Limb (tissue), 2 donors: ENCODE results near the gene AKAP7.
"Not testable (repeated sequence)": the region's sequence is repeated elsewhere in the genome, so short reads cannot be mapped to it uniquely, and the experiment has no call there.

Experiments
- DNase-seq, 2 donors: peaks; one replicate each; pipeline ENCODE4 v3.0.0-alpha.2; 2016; ENCODE audit errors: extremely low spot score in 2 of 2

AKAP7 gene

DNA sequence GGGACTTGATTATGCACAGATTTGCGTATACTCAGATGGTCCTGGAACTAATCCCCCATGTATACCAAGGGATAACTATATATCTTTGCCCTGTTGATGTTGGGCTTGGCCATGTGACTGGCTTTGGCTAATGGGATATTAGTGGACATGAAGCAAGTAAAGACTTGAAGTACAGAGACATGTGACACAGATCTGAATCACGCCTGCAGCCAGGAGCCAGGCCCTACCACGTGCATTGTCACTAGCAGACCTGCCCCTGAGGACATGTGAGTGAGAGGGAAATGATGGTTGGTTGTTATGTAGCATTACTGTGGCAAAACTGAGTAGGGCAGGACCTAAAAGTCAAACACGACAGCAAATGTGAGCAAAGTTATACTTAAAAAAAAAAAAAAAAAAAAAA, 155.7 kb downstream of the AKAP7 start:
- DNase-seq: no peak

- DNase-seq: no peak
These were observed 157.1 kb downstream of the AKAP7 start for GRCh38 chr6:131292145-131292938.

DNA sequence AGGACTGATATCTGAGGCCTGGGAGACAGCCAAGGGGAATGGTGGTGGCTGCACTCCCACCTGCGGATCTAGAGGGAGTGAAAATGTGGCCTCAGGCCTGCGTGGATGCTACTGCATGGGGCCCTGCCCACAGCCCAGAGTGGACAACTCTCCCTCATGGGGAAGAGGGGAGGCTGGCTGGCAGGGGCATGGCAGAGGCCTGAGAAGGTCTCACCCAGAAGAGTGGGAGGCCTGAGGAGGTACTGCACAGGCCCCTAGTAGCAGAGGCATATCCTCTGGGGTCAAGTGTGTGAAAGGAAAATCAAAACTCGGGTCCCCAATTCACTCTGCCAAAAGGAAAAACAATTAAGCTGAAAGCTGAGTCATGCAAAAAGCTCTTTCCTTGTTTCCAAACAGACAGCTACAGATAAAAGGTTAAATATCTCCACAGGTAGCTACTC, 158.2 kb downstream of the AKAP7 start:
- DNase-seq: no peak

- no peak for DNase-seq
These were observed 159.8 kb downstream of the AKAP7 start for GRCh38 chr6:131295081-131295480.

DNA sequence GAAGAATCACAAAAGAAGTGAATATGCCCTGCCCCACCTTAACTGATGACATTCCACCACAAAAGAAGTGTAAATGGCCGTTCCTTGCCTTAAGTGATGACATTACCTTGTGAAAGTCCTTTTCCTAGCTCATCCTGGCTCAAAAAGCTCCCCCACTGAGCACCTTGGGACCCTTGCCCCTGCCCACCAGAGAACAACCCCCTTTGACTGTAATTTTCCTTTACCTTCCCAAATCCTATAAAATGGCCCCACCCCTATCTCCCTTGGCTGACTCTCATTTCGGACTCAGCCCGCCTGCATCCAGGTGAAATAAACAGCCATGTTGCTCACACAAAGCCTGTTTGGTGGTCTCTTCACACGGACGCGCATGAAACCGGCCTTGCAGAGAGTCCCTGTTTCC, 165.6 kb downstream of the AKAP7 start:
- not testable (repeated sequence) for DNase-seq

GRCh38 chr6:131303338-131303930, 168.2 kb downstream of the AKAP7 start:
- DNase-seq: no peak

GRCh38 chr6:131305037-131305850, 170.0 kb downstream of the AKAP7 start:
- no peak for DNase-seq

DNA sequence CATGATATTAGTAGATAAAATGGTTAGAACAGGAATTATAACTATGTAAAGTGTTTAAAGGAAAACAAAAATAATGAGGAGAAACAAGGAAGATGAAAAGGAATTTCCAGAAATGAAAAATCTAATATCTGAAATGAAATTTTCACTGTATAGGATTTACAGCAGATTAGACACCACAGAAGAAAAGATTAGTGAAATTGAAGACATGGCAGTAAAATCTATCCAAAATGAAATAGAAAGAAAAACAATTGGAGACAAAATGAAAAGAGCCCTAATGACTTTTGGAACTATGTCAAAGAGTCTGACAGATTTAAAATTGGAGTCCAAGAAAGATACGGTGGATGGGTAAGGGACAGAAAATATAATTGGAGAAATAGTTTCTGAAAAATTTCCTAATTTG, 174.2 kb downstream of the AKAP7 start:
- no peak for DNase-seq

DNA sequence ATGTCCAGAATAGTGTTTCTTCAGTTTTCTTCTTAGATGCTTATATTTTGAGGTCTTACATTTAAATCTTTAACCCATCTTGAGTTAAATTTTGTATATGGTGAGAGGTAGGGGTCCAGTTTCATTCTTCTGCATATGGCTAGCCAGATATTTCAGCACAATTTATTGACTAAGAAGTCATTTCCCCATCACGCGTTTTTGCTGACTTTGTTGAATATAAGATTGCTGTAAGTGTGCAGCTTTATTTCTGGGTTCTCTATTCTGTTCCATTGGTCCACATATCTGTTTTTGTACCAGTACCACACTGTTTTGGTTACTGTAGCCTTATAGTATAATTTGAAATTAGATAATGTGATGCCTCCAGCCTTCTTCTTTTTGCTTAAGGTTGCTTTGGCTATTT, 179.6 kb downstream of the AKAP7 start:
- no peak for DNase-seq

GRCh38 chr6:131316654-131317053, 181.4 kb downstream of the AKAP7 start:
- no peak for DNase-seq

GRCh38 chr6:131317516-131317915, 182.2 kb downstream of the AKAP7 start:
- DNase-seq: no peak

DNA sequence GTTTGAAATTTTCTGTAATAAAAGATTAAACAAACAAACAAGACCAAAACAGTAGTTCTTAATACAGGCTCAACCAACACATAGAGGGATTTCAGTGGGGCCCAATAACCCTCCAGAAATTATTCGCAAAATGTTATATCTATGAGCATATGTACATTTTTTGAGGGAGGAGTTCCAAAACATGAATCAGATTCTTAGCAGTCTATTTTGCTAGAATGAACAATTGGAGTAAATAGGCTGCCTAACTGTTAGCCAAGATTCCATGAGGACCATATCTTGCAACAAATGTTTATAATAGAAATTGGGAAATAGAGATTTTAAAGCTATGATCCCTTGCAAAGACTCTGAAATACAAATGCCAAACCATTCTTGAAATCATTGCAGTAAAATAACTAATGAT, 186.3 kb downstream of the AKAP7 start:
- no peak for DNase-seq

DNA sequence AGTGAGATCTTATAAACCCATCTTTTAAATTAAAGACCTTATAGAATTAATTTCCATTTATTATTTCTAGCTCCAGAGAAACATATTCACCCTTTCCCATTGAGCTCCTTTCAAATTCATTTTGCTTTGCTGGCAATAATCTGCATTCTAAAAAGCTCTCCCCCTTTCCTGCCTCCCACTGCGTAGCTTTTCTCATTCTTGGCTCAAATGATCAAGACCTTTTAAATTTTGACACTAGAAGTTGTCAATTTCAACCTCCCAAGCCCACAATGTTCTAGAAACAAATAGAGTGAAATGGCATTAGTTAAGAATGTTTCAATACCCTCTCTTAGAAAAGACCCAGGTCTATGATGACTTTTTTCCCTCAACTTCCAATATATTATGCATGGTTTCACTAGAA, 186.9 kb downstream of the AKAP7 start:
- DNase-seq: no peak

DNA sequence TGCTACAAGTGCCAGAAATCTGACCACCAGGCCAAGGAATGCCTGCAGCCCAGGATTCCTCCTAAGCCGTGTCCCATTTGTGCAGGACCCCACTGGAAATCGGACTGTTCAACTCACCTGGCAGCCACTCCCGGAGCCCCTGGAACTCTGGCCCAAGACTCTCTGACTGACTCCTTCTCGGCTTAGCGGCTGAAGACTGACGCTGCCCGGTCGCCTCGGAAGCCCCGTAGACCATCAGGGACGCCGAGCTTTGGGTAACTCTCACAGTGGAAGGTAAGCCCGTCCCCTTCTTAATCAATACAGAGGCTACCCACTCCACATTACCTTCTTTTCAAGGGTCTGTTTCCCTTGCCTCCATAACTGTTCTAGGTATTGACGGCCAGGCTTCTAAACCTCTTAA, 190.4 kb downstream of the AKAP7 start:
- not testable (repeated sequence) for DNase-seq

DNA sequence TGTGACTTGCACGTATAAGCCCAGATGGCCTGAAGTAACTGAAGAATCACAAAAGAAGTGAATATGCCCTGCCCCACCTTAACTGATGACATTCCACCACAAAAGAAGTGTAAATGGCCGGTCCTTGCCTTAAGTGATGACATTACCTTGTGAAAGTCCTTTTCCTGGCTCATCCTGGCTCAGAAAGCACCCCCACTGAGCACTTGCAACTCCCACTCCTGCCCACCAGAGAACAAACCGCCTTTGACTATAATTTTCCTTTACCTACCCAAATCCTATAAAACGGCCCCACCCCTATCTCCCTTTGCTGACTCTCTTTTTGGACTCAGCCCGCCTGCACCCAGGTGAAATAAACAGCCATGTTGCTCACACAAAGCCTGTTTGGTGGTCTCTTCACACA, 193.5 kb downstream of the AKAP7 start:
- DNase-seq: not testable (repeated sequence)

GRCh38 chr6:131331151-131331550, 195.9 kb downstream of the AKAP7 start:
- DNase-seq: no peak

DNA sequence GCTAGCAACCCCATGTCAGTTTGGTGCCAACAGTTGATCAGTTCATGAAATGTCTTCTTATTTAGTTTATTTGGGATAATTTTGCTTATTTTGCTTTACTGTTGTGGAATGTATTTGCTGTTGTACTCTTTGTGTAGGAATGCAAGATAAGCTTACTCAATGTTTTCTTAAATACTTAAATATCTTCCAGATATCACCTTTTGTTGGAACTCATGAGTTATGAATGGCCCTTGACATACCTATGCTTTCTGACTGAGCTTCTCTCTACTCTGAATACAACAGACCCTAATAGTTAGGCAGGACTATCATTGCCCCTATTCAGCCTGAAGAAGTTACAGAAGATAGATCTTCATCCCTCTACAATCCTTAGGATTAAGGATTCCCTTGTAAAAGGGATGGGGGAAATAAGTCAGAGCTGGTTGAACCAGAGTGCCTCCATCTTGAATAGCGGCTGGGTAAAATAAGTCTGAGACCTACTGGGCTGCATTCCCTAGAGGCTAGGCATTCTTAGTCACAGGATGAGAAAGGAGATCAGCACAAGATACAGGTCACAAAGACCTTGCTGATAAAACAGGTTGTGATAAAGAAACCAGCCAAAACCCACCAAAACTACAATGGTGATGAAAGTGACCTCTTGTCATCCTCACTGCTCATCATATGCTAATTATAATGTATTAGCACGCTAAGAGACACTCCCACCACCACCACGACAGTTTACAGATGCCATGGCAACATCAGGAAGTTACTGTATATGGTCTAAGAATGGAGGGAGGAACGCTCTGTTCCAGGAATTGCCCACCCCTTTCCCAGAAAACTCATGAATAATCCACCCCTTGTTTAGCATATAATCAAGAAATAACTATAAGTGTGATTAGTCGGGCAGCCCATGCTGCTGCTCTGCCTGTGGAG, 196.9 kb downstream of the AKAP7 start:
- no peak for DNase-seq
